ENCODE data around the gene RIBC1. TPM values are rescaled to one million over a fixed set of nuclear protein-coding genes. Genes with fewer than 3 reads are reported as not detected.

The RIBC1 gene
- total and polyA plus RNA-seq, 9 of the 15 experiments (the other 6 are each of a cell fraction or from before 2014, with no cell fraction given): 0.07 to 0.51 (median 0.44) TPM

DNA sequence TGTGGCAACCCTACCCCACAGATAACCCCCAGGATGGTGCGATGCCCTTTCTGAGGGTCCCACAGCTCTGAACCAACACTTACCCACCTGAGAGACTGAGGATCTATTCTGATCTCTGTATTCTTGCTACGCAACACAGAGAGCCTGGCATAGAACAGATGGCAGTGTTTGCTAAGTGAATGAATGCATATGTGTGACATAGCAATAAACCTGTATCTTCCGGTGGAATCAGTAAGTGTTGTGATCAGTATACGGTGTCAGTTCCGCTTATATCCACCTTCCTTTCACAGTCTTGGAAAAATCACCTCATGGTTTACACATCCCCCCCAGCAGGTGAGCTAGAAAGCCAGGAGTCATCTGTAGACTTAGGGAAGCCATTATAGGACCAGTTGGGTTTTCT, 17.4 kb downstream of the RIBC1 start (continued):
- TF ChIP-seq SP2 (IDR thresholded peaks at IDR 0.05; ENCODE audit: extremely low read depth, low read depth, low read length, poor library complexity, severe bottlenecking) (no peak), E4F1 (CRISPR knock-in tag; IDR thresholded peaks at IDR 0.05; ENCODE audit: borderline replicate concordance) (no peak), NONO (IDR thresholded peaks at IDR 0.05; ENCODE audit: low read depth in 2 of 2, low read length in 1 of 2) (no peak), DEAF1 (CRISPR knock-in tag; IDR thresholded peaks at IDR 0.05) (no peak), C11orf30 (IDR thresholded peaks at IDR 0.05; ENCODE audit: low read depth) (no peak)
